ENCODE data around the gene EDAR.

Gene EDAR

GRCh38 chr2:108909275-108909823 is 79.7 kb downstream of the EDAR start:
- TF ChIP-seq, protein P1, sequence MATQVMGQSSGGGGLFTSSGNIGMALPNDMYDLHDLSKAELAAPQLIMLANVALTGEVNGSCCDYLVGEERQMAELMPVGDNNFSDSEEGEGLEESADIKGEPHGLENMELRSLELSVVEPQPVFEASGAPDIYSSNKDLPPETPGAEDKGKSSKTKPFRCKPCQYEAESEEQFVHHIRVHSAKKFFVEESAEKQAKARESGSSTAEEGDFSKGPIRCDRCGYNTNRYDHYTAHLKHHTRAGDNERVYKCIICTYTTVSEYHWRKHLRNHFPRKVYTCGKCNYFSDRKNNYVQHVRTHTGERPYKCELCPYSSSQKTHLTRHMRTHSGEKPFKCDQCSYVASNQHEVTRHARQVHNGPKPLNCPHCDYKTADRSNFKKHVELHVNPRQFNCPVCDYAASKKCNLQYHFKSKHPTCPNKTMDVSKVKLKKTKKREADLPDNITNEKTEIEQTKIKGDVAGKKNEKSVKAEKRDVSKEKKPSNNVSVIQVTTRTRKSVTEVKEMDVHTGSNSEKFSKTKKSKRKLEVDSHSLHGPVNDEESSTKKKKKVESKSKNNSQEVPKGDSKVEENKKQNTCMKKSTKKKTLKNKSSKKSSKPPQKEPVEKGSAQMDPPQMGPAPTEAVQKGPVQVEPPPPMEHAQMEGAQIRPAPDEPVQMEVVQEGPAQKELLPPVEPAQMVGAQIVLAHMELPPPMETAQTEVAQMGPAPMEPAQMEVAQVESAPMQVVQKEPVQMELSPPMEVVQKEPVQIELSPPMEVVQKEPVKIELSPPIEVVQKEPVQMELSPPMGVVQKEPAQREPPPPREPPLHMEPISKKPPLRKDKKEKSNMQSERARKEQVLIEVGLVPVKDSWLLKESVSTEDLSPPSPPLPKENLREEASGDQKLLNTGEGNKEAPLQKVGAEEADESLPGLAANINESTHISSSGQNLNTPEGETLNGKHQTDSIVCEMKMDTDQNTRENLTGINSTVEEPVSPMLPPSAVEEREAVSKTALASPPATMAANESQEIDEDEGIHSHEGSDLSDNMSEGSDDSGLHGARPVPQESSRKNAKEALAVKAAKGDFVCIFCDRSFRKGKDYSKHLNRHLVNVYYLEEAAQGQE (IDR thresholded peaks at IDR 0.05; ENCODE audit: insufficient read depth in 1 of 2, low read depth in 2 of 2, low read length in 2 of 2), result no peak
- TF ChIP-seq POLR2AphosphoS5 (IDR thresholded peaks at IDR 0.05; ENCODE audit: low read depth, low read length) (no peak), TAF1 (IDR thresholded peaks at IDR 0.05; ENCODE audit: borderline replicate concordance, insufficient read depth, low read length) (no peak), SIN3A (IDR thresholded peaks at IDR 0.05; ENCODE audit: borderline replicate concordance, insufficient read depth, low read length) (no peak), FOXP2 (optimal IDR thresholded peaks at IDR 0.05; ENCODE audit: borderline replicate concordance, extremely low read depth, extremely low read length, insufficient read depth) (no peak)

GRCh38 chr2:108908713-108909070 is 80.3 kb downstream of the EDAR start:
- TF ChIP-seq SIN3A (IDR thresholded peaks at IDR 0.05; ENCODE audit: borderline replicate concordance, insufficient read depth, low read length), result no peak
- no peak for TF ChIP-seq FOXP2 (optimal IDR thresholded peaks at IDR 0.05; ENCODE audit: borderline replicate concordance, extremely low read depth, extremely low read length, insufficient read depth)
- no peak for TF ChIP-seq TAF1 (IDR thresholded peaks at IDR 0.05; ENCODE audit: borderline replicate concordance, insufficient read depth, low read length)
- no peak for TF ChIP-seq POLR2AphosphoS5 (IDR thresholded peaks at IDR 0.05; ENCODE audit: low read depth, low read length)
- TF ChIP-seq, protein P1 (IDR thresholded peaks at IDR 0.05; ENCODE audit: insufficient read depth in 1 of 2, low read depth in 2 of 2, low read length in 2 of 2), result no peak

DNA sequence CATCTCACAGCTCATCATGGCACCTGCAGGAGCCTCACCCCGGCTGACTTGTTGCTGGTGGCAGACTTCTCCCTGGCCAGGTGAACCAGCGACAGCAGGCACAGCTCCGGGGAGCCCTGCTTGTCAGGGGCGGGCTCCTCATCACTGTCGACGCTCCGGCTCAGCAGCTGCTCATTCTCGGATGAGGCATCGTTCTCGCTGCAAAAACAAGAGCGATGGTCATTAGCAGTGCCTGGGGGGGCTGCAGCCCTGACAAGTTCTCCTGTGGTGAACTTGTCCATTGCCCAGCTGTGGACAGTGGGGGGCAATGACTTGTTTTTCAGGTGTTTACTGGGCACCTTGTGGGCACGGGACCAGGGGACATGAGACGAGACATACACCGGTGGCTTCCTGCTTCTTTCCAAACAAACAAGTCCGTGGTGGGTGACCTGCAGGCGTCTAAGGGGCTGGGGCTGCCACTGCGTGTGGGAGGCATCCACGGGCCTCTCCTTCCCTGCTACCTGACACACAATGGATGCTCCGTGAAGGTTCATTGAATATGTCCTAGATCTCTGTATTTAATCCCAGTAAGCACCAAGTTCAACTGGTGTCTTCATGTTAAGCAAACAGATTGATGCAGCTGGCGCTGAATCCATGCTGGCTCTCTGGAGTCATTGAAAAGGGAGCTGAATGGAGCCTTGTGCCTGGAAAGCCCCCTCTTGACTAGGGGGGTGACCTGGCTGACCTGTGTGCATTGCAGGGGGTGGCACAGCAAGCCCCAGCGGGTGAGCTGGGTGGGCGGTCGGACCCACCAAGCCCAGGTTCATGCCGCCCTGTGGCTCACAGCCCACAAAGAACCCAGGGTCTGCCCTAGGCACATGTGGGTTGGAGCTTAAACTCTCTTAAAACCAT is 81.0 kb downstream of the EDAR start:
- TF ChIP-seq, protein P1 (IDR thresholded peaks at IDR 0.05; ENCODE audit: insufficient read depth in 1 of 2, low read depth in 2 of 2, low read length in 2 of 2), result no peak
- no peak for TF ChIP-seq FOXP2 (optimal IDR thresholded peaks at IDR 0.05; ENCODE audit: borderline replicate concordance, extremely low read depth, extremely low read length, insufficient read depth)
- no peak for TF ChIP-seq SIN3A (IDR thresholded peaks at IDR 0.05; ENCODE audit: borderline replicate concordance, insufficient read depth, low read length)
- TF ChIP-seq POLR2AphosphoS5 (IDR thresholded peaks at IDR 0.05; ENCODE audit: low read depth, low read length), result no peak
- no peak for TF ChIP-seq TAF1 (IDR thresholded peaks at IDR 0.05; ENCODE audit: borderline replicate concordance, insufficient read depth, low read length)

DNA sequence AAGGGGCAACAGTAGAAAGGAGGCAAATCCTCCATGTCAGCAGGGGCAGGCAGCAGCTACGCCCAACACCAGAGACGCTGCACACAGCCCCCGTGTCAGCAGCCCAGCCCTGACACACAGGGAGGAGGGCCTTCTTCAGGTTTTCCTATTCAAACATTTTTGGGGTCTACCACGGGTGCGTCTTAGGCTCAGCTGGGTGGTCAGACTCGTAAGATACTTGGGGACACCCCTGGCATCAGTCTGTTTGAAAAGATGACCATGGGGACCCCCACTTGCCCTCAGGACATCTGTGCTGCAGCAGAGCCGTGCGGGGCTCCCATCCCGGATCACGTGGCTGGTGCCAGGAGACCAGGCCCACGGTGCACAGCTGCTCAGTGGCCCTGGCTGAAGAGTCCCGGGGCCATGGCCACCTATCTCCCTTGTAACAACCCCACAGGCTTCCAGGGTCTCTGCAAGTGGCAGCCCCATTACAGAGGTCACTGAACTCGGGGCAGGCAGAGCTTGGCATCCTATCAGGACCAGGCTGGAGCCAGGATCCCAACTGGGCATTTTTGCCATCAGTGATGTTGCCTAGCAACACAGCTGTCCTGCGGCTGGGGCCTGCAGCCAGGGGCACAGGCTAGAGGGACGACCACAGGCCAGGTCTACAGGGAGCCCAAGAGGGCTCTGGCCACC is 82.5 kb downstream of the EDAR start:
- TF ChIP-seq TAF1 (IDR thresholded peaks at IDR 0.05; ENCODE audit: borderline replicate concordance, insufficient read depth, low read length) (no peak), FOXP2 (optimal IDR thresholded peaks at IDR 0.05; ENCODE audit: borderline replicate concordance, extremely low read depth, extremely low read length, insufficient read depth) (no peak), POLR2AphosphoS5 (IDR thresholded peaks at IDR 0.05; ENCODE audit: low read depth, low read length) (no peak), SIN3A (IDR thresholded peaks at IDR 0.05; ENCODE audit: borderline replicate concordance, insufficient read depth, low read length) (no peak)
- TF ChIP-seq, protein P1 (IDR thresholded peaks at IDR 0.05; ENCODE audit: insufficient read depth in 1 of 2, low read depth in 2 of 2, low read length in 2 of 2), result no peak
